GM12878 (cell line): ENCODE results near the gene ACOT7. TPM values are rescaled to one million over a fixed set of nuclear protein-coding genes. Genes with fewer than 3 reads are reported as not detected.

ENCODE experiments used
- ATAC-seq: fragments of 200-7000 bp; cut with Tn5 transposase; 3 replicates; pipeline ENCODE4 v1.9.1; 2020; ENCODE audit warnings: mild to moderate bottlenecking, moderate library complexity
- BruUV-seq: library from RNA; stranded (reverse); fragments of 400-500 nt; replicated peaks from 2 replicates; lab custom pipeline; 2021; lab: Mats Ljungman, UMichigan
- CTCF ChIA-PET: fragments of 300-600 bp; sonication (Branson Sonifier 250); formaldehyde crosslinking; extraction: SDS; loops from one replicate; lab custom pipeline; 2021; ENCODE audit warnings: inconsistent platforms; lab: Yijun Ruan, JAX
- POLR2A ChIA-PET: fragments of 350-600 bp; formaldehyde crosslinking; extraction: SDS; loops from one replicate; lab custom pipeline; 2021; ENCODE audit warnings: inconsistent platforms; lab: Charles Lee
- RAD21 ChIA-PET: fragments of 300-600 bp; sonication (Branson Sonifier 250); formaldehyde crosslinking; loops from one replicate; lab custom pipeline; 2023; ENCODE audit warnings: antibody characterized with exemption; ENCODE audit not compliant: unreplicated experiment; lab: Charles Lee
- SMC1A ChIA-PET: fragments of 300-600 bp; sonication (Branson Sonifier 250); formaldehyde crosslinking; loops from one replicate; lab custom pipeline; 2023; ENCODE audit not compliant: unreplicated experiment, uncharacterized antibody; lab: Charles Lee
- DNase-seq: peaks from one replicate; pipeline ENCODE4 v3.0.0-alpha.2; 2011; ENCODE audit warnings: low read depth, low spot score
- FAIRE-seq: peaks from 3 replicates; lab custom pipeline; 2011; peaks lifted over from hg19 to GRCh38; lab: Jason Lieb, UNC
- H2AFZ ChIP-seq: 2 replicates; pipeline ENCODE4 v1.6.0; 2011; ENCODE audit warnings: low read depth, low read length, control low read depth; ENCODE audit not compliant: control insufficient read depth
- H3K27ac ChIP-seq: 2 replicates; pipeline ENCODE4 v1.5.1; 2011; ENCODE audit warnings: control low read depth; ENCODE audit not compliant: control insufficient read depth, insufficient read depth
- H3K27me3 ChIP-seq, 2 experiments: replicated peaks in 1 of 2; 2 replicates each; pipeline versions ENCODE4 v1.6.0 to v1.6.1; 2011; ENCODE audit warnings: low read length in 1 of 2; ENCODE audit not compliant: control insufficient read depth in 2 of 2, insufficient read depth in 2 of 2
- H3K36me3 ChIP-seq, 2 experiments: 2 replicates each; pipeline ENCODE4 v1.5.1; 2011; ENCODE audit warnings: low read length in 1 of 2; ENCODE audit not compliant: control insufficient read depth in 2 of 2, insufficient read depth in 2 of 2
- H3K4me1 ChIP-seq: 2 replicates; pipeline ENCODE4 v1.6.1; 2011; ENCODE audit warnings: mild to moderate bottlenecking, low read length, moderate library complexity, mixed read lengths; ENCODE audit not compliant: control insufficient read depth, insufficient read depth
- H3K4me2 ChIP-seq: 2 replicates; pipeline ENCODE4 v1.6.0; 2011; ENCODE audit warnings: control low read depth; ENCODE audit not compliant: control insufficient read depth, insufficient read depth
- H3K4me3 ChIP-seq: fragments of 200-600 bp; sonication (generic); 2 replicates; pipeline ENCODE4 v1.5.1; 2016
- H3K79me2 ChIP-seq: 2 replicates; pipeline ENCODE4 v1.6.0; 2011; ENCODE audit warnings: low read length; ENCODE audit not compliant: control insufficient read depth, insufficient read depth
- H3K9ac ChIP-seq: 2 replicates; pipeline ENCODE4 v1.8.0; 2011; ENCODE audit warnings: low read length, control low read depth, mixed read lengths; ENCODE audit not compliant: control insufficient read depth, insufficient read depth
- H3K9me3 ChIP-seq: replicated peaks from 3 replicates; pipeline ENCODE4 v1.5.1; 2011; ENCODE audit warnings: mild to moderate bottlenecking, low read length; ENCODE audit not compliant: control insufficient read depth, insufficient read depth
- H4K20me1 ChIP-seq: 2 replicates; pipeline ENCODE4 v1.6.0; 2011; ENCODE audit not compliant: control insufficient read depth, insufficient read depth
- ASH2L ChIP-seq: fragments of 300-600, 200-600 bp; sonication (generic); IDR thresholded peaks from 2 replicates; pipeline ENCODE4 v1.6.1; 2017; ENCODE audit warnings: low read depth, mild to moderate bottlenecking, borderline replicate concordance
- BMI1 ChIP-seq: fragments of 450-650 bp; IDR thresholded peaks from 2 replicates; pipeline ENCODE4 v1.6.1; 2016; ENCODE audit warnings: mild to moderate bottlenecking, moderate library complexity, borderline replicate concordance
- CREB1 ChIP-seq: IDR thresholded peaks from 2 replicates; pipeline ENCODE4 v1.6.1; 2012; ENCODE audit warnings: low read depth, mild to moderate bottlenecking, inconsistent platforms
- EGR1 ChIP-seq, 2 experiments: IDR thresholded peaks; 1 replicate in 1 of 2; 2 replicates in 1 of 2; pipeline ENCODE4 v1.6.1; 2011 to 2012; ENCODE audit warnings: low read depth in 2 of 2, low read length in 2 of 2, borderline replicate concordance in 1 of 2, mild to moderate bottlenecking in 1 of 2, moderate library complexity in 1 of 2
- FOS ChIP-seq: IDR thresholded peaks from 3 replicates; pipeline ENCODE4 v1.6.1; 2011; ENCODE audit warnings: borderline replicate concordance; ENCODE audit not compliant: insufficient read length; ENCODE audit errors: extremely low read depth
- IRF4 ChIP-seq: IDR thresholded peaks from 2 replicates; pipeline ENCODE4 v1.6.1; 2011; ENCODE audit warnings: low read depth, low read length
- NFXL1 ChIP-seq: fragments of 450-650 bp; IDR thresholded peaks from 2 replicates; pipeline ENCODE4 v1.6.1; 2017; ENCODE audit warnings: antibody characterized with exemption, mild to moderate bottlenecking, borderline replicate concordance
- NRF1 ChIP-seq: conservative IDR thresholded peaks from 2 replicates; pipeline ENCODE4 v1.6.1; 2011; ENCODE audit warnings: mild to moderate bottlenecking, low read depth, low read length, improper control_type of control experiment
- POLR2AphosphoS2 ChIP-seq: IDR thresholded peaks from 2 replicates; pipeline ENCODE4 v1.6.1; 2011; ENCODE audit warnings: low read depth, mild to moderate bottlenecking, low read length, improper control_type of control experiment, moderate library complexity
- POU2F2 ChIP-seq: IDR thresholded peaks from 3 replicates; pipeline ENCODE4 v1.6.1; 2011; ENCODE audit warnings: low read depth, mild to moderate bottlenecking, low read length, borderline replicate concordance
- RBBP5 ChIP-seq: fragments of 200-600 bp; sonication (generic); conservative IDR thresholded peaks from 2 replicates; pipeline ENCODE4 v1.6.1; 2016
- WGBS: methylation state at CpG from one replicate; pipeline ENCODE4 v1.1.6; 2016; ENCODE audit warnings: low lambda C conversion rate; ENCODE audit not compliant: insufficient replicate concordance, insufficient coverage; ENCODE audit errors: missing lambda C conversion rate; 5-methylcytosine and 5-hydroxymethylcytosine counted together
- in situ Hi-C: fragments of 300-500 bp; cut with MboI; formaldehyde crosslinking; loops from 9 replicates; pipeline ENCODE4 v1.14.3; 2018; ENCODE audit warnings: mixed read lengths
- intact Hi-C: fragments of 100-400 bp; cut with micrococcal nuclease; formaldehyde crosslinking; loops from one replicate; pipeline ENCODE4 v1.14.2; 2022; ENCODE audit not compliant: unreplicated experiment
- polyA plus RNA-seq, 11 experiments: library from polyadenylated mRNA; depleted of rRNA in 4 of 11; unstranded in 6 of 11; stranded (reverse) in 5 of 11; fragments of >200 nt; fragmentation: Nextera tagmentation in 4 of 11; fragmentation: Illumina TruSeq in 1 of 11; extraction: Ambion mirVana in 4 of 11; extraction: Trizol in 1 of 11; gene quantifications; 1 replicate in 1 of 11; 2 replicates in 10 of 11; pipeline versions ENCODE4 v1.2.1 to v1.2.3, GENCODE V29; 2011 to 2016; ENCODE audit warnings: inconsistent platforms in 2 of 11, missing spikeins in 2 of 11, low read depth in 1 of 11
- total RNA-seq, 4 experiments: library from RNA; depleted of rRNA in 3 of 4; stranded (reverse); fragments of >200 nt in 3 of 4; fragmentation: Illumina TruSeq in 1 of 4; extraction: Trizol in 1 of 4; gene quantifications; 2 replicates each; pipeline versions ENCODE4 v1.2.1 to v1.2.3, GENCODE V29; 2013 to 2021
- TF ChIP-seq, protein P1 (sequence below): fragments of 450-650 bp; IDR thresholded peaks from 2 replicates; pipeline ENCODE4 v1.6.1; 2016; ENCODE audit warnings: mild to moderate bottlenecking, moderate library complexity, borderline replicate concordance
- TF ChIP-seq, protein P2 (sequence below): fragments of 450-650 bp; IDR thresholded peaks from 2 replicates; pipeline ENCODE4 v1.6.1; 2014; ENCODE audit warnings: mild to moderate bottlenecking
- TF ChIP-seq, protein P3 (sequence below): IDR thresholded peaks from 2 replicates; pipeline ENCODE4 v1.6.1; 2011; ENCODE audit warnings: borderline replicate concordance, low read depth, mild to moderate bottlenecking, moderate library complexity, low read length; ENCODE audit not compliant: insufficient read depth, poor library complexity, severe bottlenecking

Gene ACOT7
- total and polyA plus RNA-seq, 10 of the 15 experiments (the other 5 are each of a cell fraction or from before 2014, with no cell fraction given): 8.9 to 206 (median 61.2) TPM

GRCh38 chr1:6248932-6249738 lies 144.4 kb downstream of the ACOT7 start (continued):
- TF ChIP-seq BMI1: no peak

DNA sequence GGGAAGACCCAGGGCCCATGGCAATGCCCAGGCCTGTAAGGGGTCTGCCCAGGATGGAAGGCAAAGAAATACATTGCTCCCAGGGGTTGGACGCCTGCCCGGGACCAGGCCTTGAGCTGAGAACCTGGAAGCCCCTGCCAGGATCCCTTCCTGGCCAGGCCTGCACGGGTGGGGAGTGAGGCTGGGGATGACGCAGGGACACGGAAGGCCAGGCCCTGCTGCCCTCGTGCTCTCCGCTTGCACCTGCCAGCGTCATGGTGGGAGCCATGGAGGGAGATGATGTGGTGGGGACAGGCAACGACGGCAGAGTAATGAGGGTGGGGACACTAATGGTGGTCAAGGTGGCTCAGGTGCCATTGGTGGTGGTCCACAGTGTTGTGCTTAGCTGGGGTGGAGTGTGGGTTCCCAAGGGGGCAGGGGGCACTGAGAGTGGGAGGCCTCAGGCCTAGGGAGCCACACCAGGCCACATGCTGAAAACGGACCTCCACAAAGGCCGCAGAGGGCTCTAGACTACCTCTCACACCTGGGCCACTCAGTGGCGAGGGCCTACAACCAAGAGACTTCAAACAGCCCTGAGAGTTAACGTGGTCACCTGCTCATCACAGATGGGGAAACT lies 145.3 kb downstream of the ACOT7 start:
- intact Hi-C loops (no loop called here), in situ Hi-C loops (loop anchor here (5.0 kb wide), 1 partner anchor 99 kb away; no protein-coding TSS in a partner anchor)
- peaks cover 7 to 19% of the 10 kb centered on the region in 2 experiments; a peak in 3 of 4 replicates for H3K27me3 ChIP-seq
- H3K4me3 ChIP-seq: no peak overlapping the region
- no TSS peak for BruUV-seq
- FAIRE-seq: no peak
- ChIA-PET SMC1A (interaction anchor here (0.8 to 3.0 kb wide), 6 partner anchors 10 to 190 kb away, joined by 3 to 9 read pairs (median 4); no protein-coding TSS in a partner anchor), CTCF (interaction anchor here (0.6 to 5.2 kb wide), 14 partner anchors 10 to 190 kb away, joined by 3 to 47 read pairs (median 12); partner anchors contain the start of genes ICMT and RNF207), POLR2A (no interaction called here), RAD21 (interaction anchor here (1.0 to 4.0 kb wide), 4 partner anchors 30 to 154 kb away, joined by 3 to 32 read pairs (median 9); no protein-coding TSS in a partner anchor)
- no peak for ATAC-seq
- no peaks in the 10 kb centered on the region for H3K9me3 ChIP-seq
- no peaks in the 10 kb centered on the region for H4K20me1 ChIP-seq
- no peak overlapping the region for H3K27ac ChIP-seq
- H3K9ac ChIP-seq: no peak overlapping the region
- WGBS: 54% methylated on average over 14 of the region's 14 CpGs
- no peaks in the 10 kb centered on the region for H3K79me2 ChIP-seq
- H3K4me2 ChIP-seq: no peak overlapping the region
- H3K4me1 ChIP-seq: peaks cover 5% of the 10 kb centered on the region
- H2AFZ ChIP-seq: no peak overlapping the region
- H3K36me3 ChIP-seq: no peaks in the 10 kb centered on the region
- DNase-seq: no peak
- no peak for TF ChIP-seq NFXL1
- no peak for TF ChIP-seq CREB1
- TF ChIP-seq FOS: no peak
- TF ChIP-seq, protein P1, sequence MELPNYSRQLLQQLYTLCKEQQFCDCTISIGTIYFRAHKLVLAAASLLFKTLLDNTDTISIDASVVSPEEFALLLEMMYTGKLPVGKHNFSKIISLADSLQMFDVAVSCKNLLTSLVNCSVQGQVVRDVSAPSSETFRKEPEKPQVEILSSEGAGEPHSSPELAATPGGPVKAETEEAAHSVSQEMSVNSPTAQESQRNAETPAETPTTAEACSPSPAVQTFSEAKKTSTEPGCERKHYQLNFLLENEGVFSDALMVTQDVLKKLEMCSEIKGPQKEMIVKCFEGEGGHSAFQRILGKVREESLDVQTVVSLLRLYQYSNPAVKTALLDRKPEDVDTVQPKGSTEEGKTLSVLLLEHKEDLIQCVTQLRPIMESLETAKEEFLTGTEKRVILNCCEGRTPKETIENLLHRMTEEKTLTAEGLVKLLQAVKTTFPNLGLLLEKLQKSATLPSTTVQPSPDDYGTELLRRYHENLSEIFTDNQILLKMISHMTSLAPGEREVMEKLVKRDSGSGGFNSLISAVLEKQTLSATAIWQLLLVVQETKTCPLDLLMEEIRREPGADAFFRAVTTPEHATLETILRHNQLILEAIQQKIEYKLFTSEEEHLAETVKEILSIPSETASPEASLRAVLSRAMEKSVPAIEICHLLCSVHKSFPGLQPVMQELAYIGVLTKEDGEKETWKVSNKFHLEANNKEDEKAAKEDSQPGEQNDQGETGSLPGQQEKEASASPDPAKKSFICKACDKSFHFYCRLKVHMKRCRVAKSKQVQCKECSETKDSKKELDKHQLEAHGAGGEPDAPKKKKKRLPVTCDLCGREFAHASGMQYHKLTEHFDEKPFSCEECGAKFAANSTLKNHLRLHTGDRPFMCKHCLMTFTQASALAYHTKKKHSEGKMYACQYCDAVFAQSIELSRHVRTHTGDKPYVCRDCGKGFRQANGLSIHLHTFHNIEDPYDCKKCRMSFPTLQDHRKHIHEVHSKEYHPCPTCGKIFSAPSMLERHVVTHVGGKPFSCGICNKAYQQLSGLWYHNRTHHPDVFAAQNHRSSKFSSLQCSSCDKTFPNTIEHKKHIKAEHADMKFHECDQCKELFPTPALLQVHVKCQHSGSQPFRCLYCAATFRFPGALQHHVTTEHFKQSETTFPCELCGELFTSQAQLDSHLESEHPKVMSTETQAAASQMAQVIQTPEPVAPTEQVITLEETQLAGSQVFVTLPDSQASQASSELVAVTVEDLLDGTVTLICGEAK: no peak
- no peak for TF ChIP-seq POU2F2
- TF ChIP-seq ASH2L: no peak
- TF ChIP-seq, protein P2, sequence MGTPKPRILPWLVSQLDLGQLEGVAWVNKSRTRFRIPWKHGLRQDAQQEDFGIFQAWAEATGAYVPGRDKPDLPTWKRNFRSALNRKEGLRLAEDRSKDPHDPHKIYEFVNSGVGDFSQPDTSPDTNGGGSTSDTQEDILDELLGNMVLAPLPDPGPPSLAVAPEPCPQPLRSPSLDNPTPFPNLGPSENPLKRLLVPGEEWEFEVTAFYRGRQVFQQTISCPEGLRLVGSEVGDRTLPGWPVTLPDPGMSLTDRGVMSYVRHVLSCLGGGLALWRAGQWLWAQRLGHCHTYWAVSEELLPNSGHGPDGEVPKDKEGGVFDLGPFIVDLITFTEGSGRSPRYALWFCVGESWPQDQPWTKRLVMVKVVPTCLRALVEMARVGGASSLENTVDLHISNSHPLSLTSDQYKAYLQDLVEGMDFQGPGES: no peak
- no peak for TF ChIP-seq RBBP5
- no peak for TF ChIP-seq POLR2AphosphoS2
- TF ChIP-seq NRF1: no peak
- no peak for TF ChIP-seq EGR1 (IDR thresholded peaks at IDR 0.05; ENCODE audit: borderline replicate concordance in 1 of 2, low read depth in 2 of 2, low read length in 2 of 2)
- TF ChIP-seq IRF4: no peak
- TF ChIP-seq, protein P3, sequence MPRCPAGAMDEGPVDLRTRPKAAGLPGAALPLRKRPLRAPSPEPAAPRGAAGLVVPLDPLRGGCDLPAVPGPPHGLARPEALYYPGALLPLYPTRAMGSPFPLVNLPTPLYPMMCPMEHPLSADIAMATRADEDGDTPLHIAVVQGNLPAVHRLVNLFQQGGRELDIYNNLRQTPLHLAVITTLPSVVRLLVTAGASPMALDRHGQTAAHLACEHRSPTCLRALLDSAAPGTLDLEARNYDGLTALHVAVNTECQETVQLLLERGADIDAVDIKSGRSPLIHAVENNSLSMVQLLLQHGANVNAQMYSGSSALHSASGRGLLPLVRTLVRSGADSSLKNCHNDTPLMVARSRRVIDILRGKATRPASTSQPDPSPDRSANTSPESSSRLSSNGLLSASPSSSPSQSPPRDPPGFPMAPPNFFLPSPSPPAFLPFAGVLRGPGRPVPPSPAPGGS: no peak
